ENCODE measurements around the gene NFATC1.

Gene NFATC1

GRCh38 chr18:79529991-79530390 is 134.3 kb downstream of the NFATC1 start:
- no peak for DNase-seq (ENCODE audit: low read depth in 2 of 3, low spot score in 1 of 3)

DNA sequence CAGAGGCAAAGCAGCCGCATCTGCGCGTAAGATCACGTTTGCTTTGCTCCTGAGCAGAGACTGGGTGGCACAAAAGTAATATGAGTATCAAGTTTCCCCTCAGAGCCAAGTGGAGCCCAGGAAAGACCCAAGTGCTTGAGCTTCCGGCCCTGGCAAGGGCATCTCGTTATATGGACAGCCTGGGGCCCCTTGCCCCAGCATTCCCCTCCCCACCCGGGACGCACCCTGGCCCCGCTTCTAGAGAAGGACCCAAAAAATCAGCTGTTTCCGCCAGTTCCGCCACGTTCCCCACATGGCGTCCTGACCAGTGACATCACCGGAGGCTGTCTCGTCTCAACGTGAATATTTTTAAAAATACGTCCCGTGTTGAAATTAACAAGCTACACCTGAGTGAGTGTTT is 135.1 kb downstream of the NFATC1 start:
- DNase-seq (ENCODE audit: low read depth in 2 of 3, low spot score in 1 of 3) = no peak

- no peak for DNase-seq (ENCODE audit: low read depth in 2 of 3, low spot score in 1 of 3)
These were observed 135.7 kb downstream of the NFATC1 start for GRCh38 chr18:79531386-79531785.

DNA sequence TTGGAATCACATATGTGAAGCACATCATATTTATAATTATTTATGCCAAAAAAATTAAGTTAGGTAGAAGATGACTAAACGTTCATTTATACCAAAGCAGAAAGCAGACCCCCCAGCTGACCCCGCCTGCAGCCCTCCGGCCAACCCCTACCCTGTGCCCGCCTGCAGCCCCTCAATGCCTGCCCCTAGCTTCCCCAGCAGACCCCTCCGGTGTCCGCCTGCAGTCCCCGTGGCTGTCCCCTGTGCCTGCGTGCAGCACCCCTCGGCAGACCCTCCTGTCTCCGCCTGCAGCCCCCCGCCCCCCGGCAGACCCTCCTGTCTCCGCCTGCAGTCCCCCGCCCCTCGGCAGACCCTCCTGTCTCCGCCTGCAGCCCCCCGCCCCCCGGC is 136.2 kb downstream of the NFATC1 start:
- DNase-seq (ENCODE audit: low read depth in 2 of 3, low spot score in 1 of 3) = no peak

- no peak for DNase-seq (ENCODE audit: low read depth in 2 of 3, low spot score in 1 of 3)
These were observed 136.7 kb downstream of the NFATC1 start for GRCh38 chr18:79532313-79533007.

GRCh38 chr18:79533146-79533545 is 137.4 kb downstream of the NFATC1 start:
- DNase-seq (ENCODE audit: low read depth in 2 of 3, low spot score in 1 of 3) = no peak

- no peak for DNase-seq (ENCODE audit: low read depth in 2 of 3, low spot score in 1 of 3)
These were observed 137.9 kb downstream of the NFATC1 start for GRCh38 chr18:79533591-79533990.

- no peak for DNase-seq (ENCODE audit: low read depth in 2 of 3, low spot score in 1 of 3)
These were observed 138.6 kb downstream of the NFATC1 start for GRCh38 chr18:79534356-79534755.

- DNase-seq (ENCODE audit: low read depth in 2 of 3, low spot score in 1 of 3) = no peak
These were observed 142.0 kb downstream of the NFATC1 start for GRCh38 chr18:79537758-79538157.

GRCh38 chr18:79538635-79539034 is 142.9 kb downstream of the NFATC1 start:
- DNase-seq (ENCODE audit: low read depth in 2 of 3, low spot score in 1 of 3) = no peak

GRCh38 chr18:79540161-79540903 is 144.6 kb downstream of the NFATC1 start:
- DNase-seq (ENCODE audit: low read depth in 2 of 3, low spot score in 1 of 3) = no peak

GRCh38 chr18:79540904-79541282 is 145.2 kb downstream of the NFATC1 start:
- DNase-seq (ENCODE audit: low read depth in 2 of 3, low spot score in 1 of 3) = no peak

GRCh38 chr18:79542213-79542612 is 146.5 kb downstream of the NFATC1 start:
- no peak for DNase-seq (ENCODE audit: low read depth in 2 of 3, low spot score in 1 of 3)

- DNase-seq (ENCODE audit: low read depth in 2 of 3, low spot score in 1 of 3) = no peak
These were observed 147.4 kb downstream of the NFATC1 start for GRCh38 chr18:79542876-79543750.

- no peak for DNase-seq (ENCODE audit: low read depth in 2 of 3, low spot score in 1 of 3)
These were observed 148.2 kb downstream of the NFATC1 start for GRCh38 chr18:79543861-79544385.

DNA sequence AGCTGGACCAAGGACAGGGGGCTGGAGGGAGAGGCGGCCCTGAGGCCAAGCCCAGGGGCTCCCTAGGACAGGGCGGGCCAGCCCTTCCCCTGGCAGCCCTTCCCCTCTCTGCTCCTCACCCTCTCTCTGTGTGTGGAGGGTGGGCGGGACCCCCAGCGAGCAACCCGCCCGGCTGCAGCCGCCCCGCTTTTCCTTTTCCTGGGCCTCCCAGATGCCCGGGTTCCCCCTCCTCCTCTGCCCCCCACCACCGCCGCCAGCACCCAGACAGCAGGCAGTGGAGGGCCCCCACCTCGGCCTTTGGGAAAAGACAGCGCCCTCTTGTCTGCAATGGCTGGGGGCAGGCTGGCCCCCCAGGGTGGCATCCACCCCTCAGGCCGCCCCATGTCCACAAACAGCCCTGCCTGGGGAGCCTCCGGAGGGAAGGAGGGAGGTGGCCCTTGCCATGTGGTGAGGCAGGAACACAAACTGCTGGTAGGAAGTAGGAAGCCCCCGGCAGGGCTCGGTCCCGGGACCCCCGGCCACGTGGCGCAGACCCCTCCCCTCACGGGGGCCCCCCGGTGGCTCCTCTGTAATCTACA is 148.7 kb downstream of the NFATC1 start:
- no peak for DNase-seq (ENCODE audit: low read depth in 2 of 3, low spot score in 1 of 3)

- no peak for DNase-seq (ENCODE audit: low read depth in 2 of 3, low spot score in 1 of 3)
These were observed 149.5 kb downstream of the NFATC1 start for GRCh38 chr18:79545255-79545654.

DNA sequence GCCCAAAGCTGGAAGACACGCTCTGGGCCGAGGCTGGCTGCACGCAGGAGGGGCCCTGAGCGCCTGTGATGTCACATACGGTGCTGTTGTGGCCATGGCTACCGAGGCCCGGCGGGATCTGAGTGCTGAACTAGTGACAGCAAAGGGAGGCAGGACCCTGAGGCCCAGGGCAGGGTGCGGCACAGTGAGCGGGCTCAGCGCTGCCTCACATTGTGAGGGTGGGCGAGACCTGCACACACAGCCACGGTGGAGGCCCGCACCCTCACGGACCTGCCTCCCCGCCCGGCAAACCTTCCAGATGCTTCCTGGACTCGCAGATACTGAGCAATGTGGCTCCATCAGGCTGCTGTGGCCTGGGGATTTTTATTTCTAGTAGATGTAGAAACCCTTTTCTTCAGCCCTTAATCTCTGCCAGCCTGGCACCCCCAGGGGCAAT is 150.0 kb downstream of the NFATC1 start:
- no peak for DNase-seq (ENCODE audit: low read depth in 2 of 3, low spot score in 1 of 3)

GRCh38 chr18:79546781-79547272 is 151.1 kb downstream of the NFATC1 start:
- DNase-seq (ENCODE audit: low read depth in 2 of 3, low spot score in 1 of 3) = no peak

DNA sequence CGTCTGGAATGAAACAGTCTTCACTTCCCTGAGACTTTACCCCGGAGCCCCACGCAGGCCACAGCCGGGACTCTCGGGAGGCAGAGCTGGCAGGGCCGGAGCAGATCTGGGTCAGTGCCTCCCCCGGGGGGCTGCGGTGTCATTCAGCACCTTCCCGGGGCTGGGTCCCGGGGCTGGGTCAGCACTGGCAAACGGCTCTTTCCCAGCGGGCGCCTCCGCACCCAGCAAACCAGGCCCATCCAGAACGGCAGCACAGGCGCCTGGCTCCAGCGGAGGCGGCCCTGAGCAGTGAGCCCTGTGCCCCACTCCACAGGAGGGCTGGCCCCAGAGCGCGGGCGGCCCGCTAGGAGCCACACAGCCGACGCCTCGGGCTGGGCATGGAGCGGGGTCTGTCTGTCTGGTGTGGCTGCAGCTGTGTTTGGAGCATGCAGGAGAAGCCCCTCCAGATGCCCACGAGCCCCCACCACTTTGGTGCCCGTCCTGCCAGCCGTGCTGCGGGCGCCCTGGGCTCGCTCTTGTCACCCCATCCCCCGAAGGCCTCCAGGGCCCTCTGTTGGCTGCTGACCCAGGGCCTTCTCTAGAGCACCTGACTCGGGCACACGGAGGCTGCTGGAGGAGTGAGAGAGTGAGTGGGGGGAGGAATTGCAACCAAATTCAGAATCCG is 151.8 kb downstream of the NFATC1 start:
- DNase-seq (ENCODE audit: low read depth in 2 of 3, low spot score in 1 of 3) = no peak

DNA sequence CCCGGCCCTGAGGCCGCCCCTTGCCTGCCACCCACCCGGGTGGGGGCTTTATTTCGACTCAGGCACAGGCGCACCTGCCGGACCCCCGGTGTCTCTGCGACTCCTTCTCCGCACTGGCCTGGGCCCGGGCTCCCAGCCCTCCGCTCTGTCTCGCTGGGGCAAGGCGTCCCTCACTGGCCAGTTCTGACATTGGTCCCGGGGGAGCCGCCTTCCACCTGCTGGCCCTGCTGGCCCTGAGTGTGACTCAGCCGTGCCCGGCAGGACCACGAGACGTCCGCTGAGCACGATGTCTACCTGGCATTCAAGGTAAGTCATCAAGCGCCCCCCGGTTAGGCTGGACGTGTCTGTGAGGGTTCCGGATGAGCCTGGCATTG is 152.3 kb downstream of the NFATC1 start:
- no peak for DNase-seq (ENCODE audit: low read depth in 2 of 3, low spot score in 1 of 3)

All from stimulated activated CD4-positive, alpha-beta T cell treated with anti-CD3 and anti-CD28 coated beads, Interleukin-12 subunit alpha, Interleukin-12 subunit beta, amount 100 ng/mL, for 48 hours (primary cell).